K562 (cell line): ENCODE results near the gene TLR2.

Experiments
- CTCF ChIP-seq, 3 experiments: IDR thresholded peaks in 2 of 3; conservative IDR thresholded peaks in 1 of 3; 2 replicates each; pipeline ENCODE4 v1.5.1; 2011 to 2012; ENCODE audit warnings: low read length in 3 of 3, mild to moderate bottlenecking in 3 of 3, control low read depth in 2 of 3, improper control_type of control experiment in 1 of 3, inconsistent platforms in 1 of 3, low read depth in 1 of 3, mixed read lengths in 1 of 3, moderate library complexity in 1 of 3; ENCODE audit not compliant: insufficient read depth in 2 of 3
- ERF ChIP-seq: fragments of 450-650 bp; formaldehyde crosslinking; IDR thresholded peaks from 2 replicates; pipeline ENCODE4 v1.4.0; 2020; ENCODE audit warnings: mild to moderate bottlenecking, mixed read lengths
- FOXA1 ChIP-seq: fragments of 450-650 bp; IDR thresholded peaks from 2 replicates; pipeline ENCODE4 v1.6.1; 2016; ENCODE audit warnings: mild to moderate bottlenecking, borderline replicate concordance
- MXI1 ChIP-seq: IDR thresholded peaks from 2 replicates; pipeline ENCODE4 v1.6.1; 2011; ENCODE audit warnings: low read depth, mild to moderate bottlenecking, improper control_type of control experiment, low read length
- RBM25 ChIP-seq: fragments of 200-400 bp; formaldehyde crosslinking; IDR thresholded peaks from 2 replicates; pipeline ENCODE4 v1.6.1; 2018; ENCODE audit warnings: low read length, low read depth, moderate library complexity; ENCODE audit not compliant: severe bottlenecking
- RHOXF2B ChIP-seq: fragments of 250-450 bp; sonication (Bioruptor Pico); conservative IDR thresholded peaks from 2 replicates; pipeline ENCODE4 v1.5.1; 2021
- SREBF1 ChIP-seq: fragments of 150-350 bp; IDR thresholded peaks from 2 replicates; pipeline ENCODE4 v1.6.1; 2014; ENCODE audit warnings: antibody characterized with exemption, low read depth, low read length, borderline replicate concordance
- ZNF24 ChIP-seq: fragments of 450-650 bp; IDR thresholded peaks from 2 replicates; pipeline ENCODE4 v1.6.1; 2016
- ZNF644 ChIP-seq: fragments of 200-800 bp; sonication (Bioruptor generic); IDR thresholded peaks from 2 replicates; pipeline ENCODE4 v1.6.1; 2016; ENCODE audit warnings: low read depth, missing genetic modification characterization, missing compliant biosample characterization

GRCh38 chr4:153652051-153652784 is 31.9 kb upstream of the TLR2 start:
- no peak for TF ChIP-seq RBM25
- TF ChIP-seq FOXA1: no peak
- no peak for TF ChIP-seq ZNF24
- TF ChIP-seq CTCF (IDR thresholded peaks at IDR 0.05 in 2 of 3, conservative IDR thresholded peaks at IDR 0.05 in 1 of 3; ENCODE audit: insufficient read depth in 2 of 3, low read depth in 1 of 3, low read length in 3 of 3): no peak
- TF ChIP-seq ZNF644 (tag): no peak
- no peak for TF ChIP-seq SREBF1
- no peak for TF ChIP-seq ERF (CRISPR knock-in tag)
- TF ChIP-seq MXI1: no peak
- TF ChIP-seq RHOXF2B: no peak
